Endothelial cell of umbilical vein (primary cell): ENCODE data around the gene CTSL. TPM values are rescaled to one million over a fixed set of nuclear protein-coding genes. Genes with fewer than 3 reads are reported as not detected.

Source experiments
- BruUV-seq: library from RNA; stranded (reverse); fragments of 400-500 nt; replicated peaks from 2 replicates; lab custom pipeline; 2021; lab: Mats Ljungman, UMichigan
- CTCF ChIA-PET: fragments of 300-600, 350-600 bp; sonication (Branson Sonifier 250); formaldehyde crosslinking; loops from one replicate; lab custom pipeline; 2021; ENCODE audit warnings: antibody characterized with exemption, inconsistent platforms; lab: Charles Lee
- POLR2A ChIA-PET: fragments of 300-600, 350-600 bp; sonication (Branson Sonifier 250); formaldehyde crosslinking; loops from one replicate; lab custom pipeline; 2021; ENCODE audit warnings: antibody characterized with exemption, inconsistent platforms; lab: Charles Lee
- DNase-seq: peaks from one replicate; pipeline ENCODE4 v3.0.0-alpha.2; 2011; ENCODE audit warnings: low read depth, low spot score
- FAIRE-seq: peaks from 2 replicates; lab custom pipeline; 2011; peaks lifted over from hg19 to GRCh38; lab: Jason Lieb, UNC
- H2AFZ ChIP-seq: 2 replicates; pipeline ENCODE4 v1.6.0; 2012; ENCODE audit warnings: low read depth, low read length, control low read depth, inconsistent platforms
- H3K27ac ChIP-seq: 2 replicates; pipeline ENCODE4 v1.5.1; 2011; ENCODE audit warnings: low read depth, mild to moderate bottlenecking, control low read depth, low read length, moderate library complexity; ENCODE audit not compliant: insufficient read depth
- H3K27me3 ChIP-seq, 2 experiments: 2 replicates each; pipeline versions ENCODE4 v1.6.0 to v1.6.1; 2011; ENCODE audit warnings: low read length in 2 of 2, mixed read lengths in 1 of 2; ENCODE audit not compliant: control insufficient read depth in 2 of 2, insufficient read depth in 2 of 2
- H3K36me3 ChIP-seq, 2 experiments: 2 replicates in 1 of 2; 3 replicates in 1 of 2; pipeline ENCODE4 v1.5.1; 2011; ENCODE audit warnings: low read length in 2 of 2, mild to moderate bottlenecking in 1 of 2, moderate library complexity in 1 of 2; ENCODE audit not compliant: control insufficient read depth in 2 of 2, insufficient read depth in 2 of 2; ENCODE audit errors: extremely low read depth in 1 of 2
- H3K4me1 ChIP-seq: 3 replicates; pipeline ENCODE4 v1.5.1; 2011; ENCODE audit warnings: mild to moderate bottlenecking, low read length; ENCODE audit not compliant: control insufficient read depth, insufficient read depth; ENCODE audit errors: extremely low read depth
- H3K4me2 ChIP-seq: 2 replicates; pipeline ENCODE4 v1.6.1; 2011; ENCODE audit warnings: low read length, control low read depth, mixed read lengths; ENCODE audit not compliant: insufficient read depth
- H3K4me3 ChIP-seq, 3 experiments: fragments of 200-600 bp in 1 of 3; sonication (generic), shearing (Covaris generic) in 1 of 3; replicated peaks in 1 of 3; 2 replicates each; pipeline ENCODE4 v1.5.1; 2011 to 2016; ENCODE audit warnings: control low read depth in 3 of 3, low read length in 3 of 3, mild to moderate bottlenecking in 2 of 3, inconsistent platforms in 1 of 3, low read depth in 1 of 3, moderate library complexity in 1 of 3; ENCODE audit not compliant: insufficient read depth in 1 of 3
- H3K79me2 ChIP-seq: 2 replicates; pipeline ENCODE4 v1.6.0; 2012; ENCODE audit warnings: low read length, inconsistent platforms; ENCODE audit not compliant: control insufficient read depth, insufficient read depth
- H3K9ac ChIP-seq: replicated peaks from 2 replicates; pipeline ENCODE3; 2011; ENCODE audit warnings: low read length, control low read depth; ENCODE audit not compliant: insufficient read depth; ENCODE audit errors: extremely low read depth
- H3K9me1 ChIP-seq: replicated peaks from 3 replicates; pipeline ENCODE4 v1.6.0; 2011; ENCODE audit warnings: mild to moderate bottlenecking, low read length; ENCODE audit not compliant: control insufficient read depth, insufficient read depth; ENCODE audit errors: extremely low read depth
- H3K9me3 ChIP-seq: replicated peaks from 2 replicates; pipeline ENCODE4 v1.5.1; 2012; ENCODE audit warnings: low read length, inconsistent platforms; ENCODE audit not compliant: control insufficient read depth, insufficient read depth
- H4K20me1 ChIP-seq: replicated peaks from 2 replicates; pipeline ENCODE3; 2011; ENCODE audit warnings: mild to moderate bottlenecking, low read length; ENCODE audit not compliant: control insufficient read depth, insufficient read depth; ENCODE audit errors: extremely low read depth
- CTCF ChIP-seq, 2 donors: IDR thresholded peaks; 1 replicate in 1 of 2; 2 replicates in 1 of 2; pipeline ENCODE4 v1.5.1; 2011; ENCODE audit warnings: low read length in 2 of 2, mild to moderate bottlenecking in 2 of 2, moderate library complexity in 2 of 2, control low read depth in 1 of 2, inconsistent platforms in 1 of 2, low read depth in 1 of 2; ENCODE audit not compliant: insufficient read depth in 1 of 2; ENCODE audit errors: extremely low read depth in 1 of 2
- EZH2 ChIP-seq: IDR thresholded peaks from 2 replicates; pipeline ENCODE4 v1.6.1; 2012; ENCODE audit warnings: borderline replicate concordance, low read depth, mild to moderate bottlenecking, moderate library complexity, low read length, inconsistent platforms; ENCODE audit not compliant: severe bottlenecking
- FOS ChIP-seq: IDR thresholded peaks from 2 replicates; pipeline ENCODE4 v1.6.1; 2011; ENCODE audit warnings: mild to moderate bottlenecking, low read length, moderate library complexity, borderline replicate concordance; ENCODE audit not compliant: insufficient read depth
- GATA2 ChIP-seq: IDR thresholded peaks from 2 replicates; pipeline ENCODE4 v1.7.0; 2011; ENCODE audit warnings: low read depth, mild to moderate bottlenecking, moderate library complexity, mixed read lengths, low read length; ENCODE audit not compliant: insufficient read length, insufficient read depth
- JUN ChIP-seq: IDR thresholded peaks from 2 replicates; pipeline ENCODE4 v1.6.1; 2011; ENCODE audit warnings: borderline replicate concordance, low read depth; ENCODE audit not compliant: insufficient read length, insufficient read depth
- MAX ChIP-seq: IDR thresholded peaks from 2 replicates; pipeline ENCODE4 v1.6.1; 2011; ENCODE audit not compliant: insufficient read depth, insufficient read length
- MYC ChIP-seq: IDR thresholded peaks from one replicate; pipeline ENCODE4 v1.6.1; 2011; ENCODE audit warnings: mild to moderate bottlenecking, low read depth, low read length
- POLR2A ChIP-seq: IDR thresholded peaks from 2 replicates; pipeline ENCODE4 v1.6.1; 2012; ENCODE audit warnings: low read depth, mild to moderate bottlenecking, control low read depth, low read length
- POLR2AphosphoS5 ChIP-seq: IDR thresholded peaks from 2 replicates; pipeline ENCODE4 v1.6.1; 2012; ENCODE audit warnings: low read depth, mild to moderate bottlenecking, control low read depth, low read length, moderate library complexity; ENCODE audit not compliant: insufficient read depth
- dilution Hi-C: fragments of 300-500 bp; cut with MboI; formaldehyde crosslinking; loops from one replicate; pipeline ENCODE4 v1.15.0; 2019; ENCODE audit warnings: low sequenced_read_pairs; ENCODE audit not compliant: extremely low pct_ligation_motif_present
- intact Hi-C: fragments of 100-400 bp; cut with micrococcal nuclease; formaldehyde crosslinking; loops from one replicate; pipeline ENCODE4 v1.10.0; 2022
- polyA plus RNA-seq, 4 experiments: library from polyadenylated mRNA; depleted of rRNA in 3 of 4; stranded (reverse) in 3 of 4; unstranded in 1 of 4; fragments of >200 nt; gene quantifications; 2 replicates each; pipeline versions ENCODE4 v1.2.1 to v1.2.3, GENCODE V29; 2011 to 2012; ENCODE audit warnings: missing spikeins in 1 of 4
- total RNA-seq: library from RNA; stranded (reverse); gene quantifications from 2 replicates; pipeline ENCODE4 v1.2.3, GENCODE V29; 2021

Gene CTSL
- total and polyA plus RNA-seq, 2 donors (not counting 3 experiments of a cell fraction or from before 2014, with no cell fraction given): 98.4 to 107 TPM

GRCh38 chr9:87741891-87742290 is 16.0 kb downstream of the CTSL start:
- no peak overlapping the region for H3K9ac ChIP-seq
- H4K20me1 ChIP-seq: no peaks in the 10 kb centered on the region
- H3K27ac ChIP-seq: no peak overlapping the region
- no peak for FAIRE-seq
- H3K9me3 ChIP-seq: no peaks in the 10 kb centered on the region
- no peak overlapping the region for H3K4me2 ChIP-seq
- no peaks in the 10 kb centered on the region for H3K4me1 ChIP-seq
- CTCF ChIA-PET: no interaction called here
- TF ChIP-seq JUN (no peak), MAX (no peak), CTCF (IDR thresholded peaks at IDR 0.05; ENCODE audit: extremely low read depth in 1 of 2, insufficient read depth in 1 of 2, low read depth in 1 of 2, low read length in 2 of 2) (no peak), EZH2 (no peak), POLR2A (no peak), GATA2 (no peak), FOS (no peak), MYC (no peak), POLR2AphosphoS5 (no peak)
- POLR2A ChIA-PET: no interaction called here
- BruUV-seq: no TSS peak
- H2AFZ ChIP-seq: peak overlapping the region; percentile 20
- no peak for DNase-seq
- H3K79me2 ChIP-seq: no peaks in the 10 kb centered on the region
- peaks cover 0 to 2% of the 10 kb centered on the region in 2 experiments for H3K27me3 ChIP-seq
- dilution Hi-C loops (no loop called here), intact Hi-C loops (no loop called here)
- H3K4me3 ChIP-seq: no peak overlapping the region
- no peaks in the 10 kb centered on the region for H3K36me3 ChIP-seq
- H3K9me1 ChIP-seq: no peaks in the 10 kb centered on the region
